HL-60 (cell line): Measurements from ENCODE around the gene JAK1.

ENCODE experiments used
- CTCF ChIP-seq: IDR thresholded peaks from one replicate; pipeline ENCODE4 v1.5.1; 2011; ENCODE audit warnings: low read length, control low read depth, inconsistent platforms; ENCODE audit not compliant: insufficient read depth
- POLR2AphosphoS5 ChIP-seq: IDR thresholded peaks from 2 replicates; pipeline ENCODE4 v1.6.1; 2012; ENCODE audit warnings: low read depth
- REST ChIP-seq: IDR thresholded peaks from 2 replicates; pipeline ENCODE4 v1.6.1; 2012; ENCODE audit warnings: low read depth; ENCODE audit not compliant: insufficient replicate concordance
- SPI1 ChIP-seq: IDR thresholded peaks from 2 replicates; pipeline ENCODE4 v1.6.1; 2012; ENCODE audit warnings: low read depth, mild to moderate bottlenecking, borderline replicate concordance

GRCh38 chr1:64944913-64945312 is 21.4 kb downstream of the JAK1 start:
- TF ChIP-seq REST (no peak), CTCF (no peak), POLR2AphosphoS5 (no peak), SPI1 (no peak)
